Epithelial cell of prostate (primary cell): ENCODE results near the gene SLC41A1.
"Not testable (repeated sequence)": the region's sequence is repeated elsewhere in the genome, so short reads cannot be mapped to it uniquely, and the experiment has no call there.

Experiments used
- DNase-seq: peaks from one replicate; pipeline ENCODE4 v3.0.0-alpha.2; 2011; ENCODE audit warnings: low read depth, low spot score
- H3K27ac ChIP-seq: fragments of 450-650 bp; 2 replicates; pipeline ENCODE4 v1.5.1; 2017; ENCODE audit warnings: mild to moderate bottlenecking

The SLC41A1 gene

DNA sequence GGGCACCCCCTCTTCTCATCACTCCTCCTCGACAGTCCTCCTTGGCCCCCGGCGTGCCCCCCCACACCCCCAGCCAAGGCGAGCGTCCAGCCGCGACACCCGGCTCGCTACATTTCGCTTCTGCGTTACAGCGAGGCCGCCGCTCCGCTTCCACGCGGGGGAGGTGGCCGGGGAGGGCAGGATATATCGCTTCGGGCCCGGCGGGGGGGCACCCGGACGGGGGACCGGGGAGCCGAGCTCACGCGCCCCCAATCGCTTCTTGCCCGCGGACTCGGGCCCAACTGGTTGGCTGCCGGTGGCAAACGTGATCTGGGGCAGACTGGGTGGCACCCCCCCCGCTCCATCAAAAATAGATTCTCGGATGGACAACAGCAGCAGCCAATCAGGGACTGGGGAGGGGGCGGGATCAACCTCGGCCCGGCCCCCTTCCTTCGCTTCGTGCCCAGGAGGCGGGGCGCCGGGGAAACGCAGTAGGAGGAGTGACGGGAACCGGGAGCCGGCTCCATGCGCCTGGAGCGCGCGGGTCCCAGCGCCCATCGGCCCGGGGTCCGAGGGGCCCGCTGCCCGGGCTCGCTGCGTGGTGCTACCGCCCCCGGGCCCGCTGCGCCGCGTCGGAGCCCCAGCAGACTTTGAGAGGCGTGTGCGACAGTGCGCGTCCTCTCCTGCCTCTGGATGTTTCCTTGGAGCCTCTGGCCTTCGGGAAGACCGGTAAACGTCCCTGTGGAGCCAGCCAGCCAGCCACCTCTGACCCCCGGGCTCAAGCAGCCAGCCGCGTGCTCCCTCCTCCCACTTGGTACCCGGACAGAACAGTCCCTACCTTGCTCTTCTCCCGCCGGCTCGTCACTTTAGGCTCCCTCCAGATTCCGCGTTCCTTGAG lies at the start of gene SLC41A1:
Gene SLC41A1 (minus strand): TSS at position 321 of the 877 bp plus-strand sequence. CDS start 2,757 bp downstream, outside the sequence.
- peak; percentile 36 for DNase-seq
- peak within 1 kb of the TSS; percentile 51 for H3K27ac ChIP-seq

DNA sequence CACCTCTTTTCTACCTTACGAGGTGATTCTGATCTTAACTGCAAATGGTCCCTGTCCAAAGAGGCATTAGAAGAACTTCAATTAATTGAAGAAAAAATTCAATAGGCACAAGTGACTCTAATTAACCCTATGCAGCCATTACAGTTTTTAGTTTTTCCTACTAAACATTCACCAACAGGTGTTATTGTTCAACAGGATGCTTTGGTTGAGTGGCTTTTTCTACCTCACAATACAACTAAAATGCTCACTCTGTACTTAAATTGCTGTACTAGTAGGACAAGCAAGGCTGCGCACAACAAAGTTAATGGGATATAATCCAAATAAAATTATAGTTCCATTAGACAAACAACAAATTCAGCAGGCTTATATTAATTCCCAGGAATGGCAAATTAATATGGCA lies 48.5 kb upstream of the SLC41A1 start:
- no peak overlapping the region for H3K27ac ChIP-seq
- DNase-seq, result no peak

DNA sequence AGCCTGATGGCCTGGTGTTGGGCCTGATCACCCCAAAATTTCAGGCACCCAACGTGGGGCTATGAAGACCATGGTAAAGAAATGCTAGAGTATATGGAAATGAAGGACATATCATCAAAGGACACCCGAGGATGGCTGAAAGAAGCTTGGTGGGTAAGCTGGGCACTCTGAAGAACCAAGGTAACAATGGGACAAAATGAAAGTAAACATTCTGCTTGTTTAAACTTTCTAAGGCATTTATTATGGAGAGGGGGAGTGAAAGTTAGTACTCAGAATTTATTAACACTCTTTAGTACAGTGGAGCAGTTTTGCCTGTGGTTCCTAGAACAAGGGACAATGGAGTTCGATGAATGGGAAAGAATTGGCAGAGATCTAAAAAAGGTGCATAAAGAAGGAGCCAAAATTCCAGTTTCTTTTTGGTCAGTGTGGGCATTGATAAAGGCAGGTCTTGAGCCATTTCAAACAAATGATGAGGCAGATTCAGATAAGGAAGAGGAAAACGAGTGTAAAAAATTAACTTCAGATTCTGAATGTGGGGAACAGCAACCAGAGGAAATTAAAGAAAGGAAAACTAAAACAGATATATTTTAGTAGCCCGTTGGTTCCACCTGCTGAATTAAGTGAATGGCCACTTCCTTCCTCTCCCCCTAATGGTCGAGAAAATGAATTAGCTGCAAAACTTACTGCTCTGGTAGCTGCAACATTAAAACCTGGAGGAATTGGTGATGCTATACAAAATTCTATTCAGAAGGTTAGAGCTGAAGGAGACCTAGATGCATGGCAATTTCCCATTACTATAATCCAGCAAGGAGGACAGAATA lies 45.4 kb upstream of the SLC41A1 start:
- H3K27ac ChIP-seq, result no peak overlapping the region
- DNase-seq, result no peak

DNA sequence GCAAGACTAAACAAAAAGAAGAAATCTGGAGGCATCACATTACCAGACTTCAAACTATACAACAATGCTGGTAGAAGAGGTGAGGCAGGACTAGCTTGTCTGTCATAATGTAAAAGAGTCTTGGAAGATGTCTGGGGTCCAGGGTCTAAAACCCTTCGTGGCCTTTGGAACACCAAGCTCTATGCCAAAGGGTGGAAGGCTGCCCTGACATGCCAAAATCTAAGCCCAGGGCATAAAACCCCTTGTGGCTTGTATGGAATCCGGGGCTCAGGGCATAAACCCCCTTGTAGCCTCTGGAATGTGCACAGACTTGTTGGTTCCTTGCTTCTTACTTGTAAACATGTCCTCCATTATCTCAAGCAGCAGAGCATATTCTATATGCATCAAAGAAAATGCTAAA lies 44.5 kb upstream of the SLC41A1 start:
- not testable (repeated sequence) for H3K27ac ChIP-seq, DNase-seq

DNA sequence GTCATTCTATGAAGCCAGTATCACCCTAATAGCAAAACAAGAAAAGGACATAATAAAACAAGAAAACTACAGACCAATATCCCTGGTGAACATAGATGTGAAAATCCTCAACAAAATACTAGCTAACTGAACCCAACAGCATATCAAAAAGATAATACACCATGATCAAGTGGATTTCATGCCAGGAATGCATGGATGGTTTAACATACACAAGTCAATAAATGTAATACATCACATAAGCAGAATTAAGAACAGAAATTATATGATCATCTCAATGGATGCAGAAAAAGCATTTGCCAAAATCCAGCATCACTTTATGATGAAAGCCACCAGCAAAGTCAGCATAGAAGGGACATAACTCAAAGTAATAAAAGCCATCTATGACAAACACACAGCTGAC lies 43.4 kb upstream of the SLC41A1 start:
- no peak for DNase-seq

DNA sequence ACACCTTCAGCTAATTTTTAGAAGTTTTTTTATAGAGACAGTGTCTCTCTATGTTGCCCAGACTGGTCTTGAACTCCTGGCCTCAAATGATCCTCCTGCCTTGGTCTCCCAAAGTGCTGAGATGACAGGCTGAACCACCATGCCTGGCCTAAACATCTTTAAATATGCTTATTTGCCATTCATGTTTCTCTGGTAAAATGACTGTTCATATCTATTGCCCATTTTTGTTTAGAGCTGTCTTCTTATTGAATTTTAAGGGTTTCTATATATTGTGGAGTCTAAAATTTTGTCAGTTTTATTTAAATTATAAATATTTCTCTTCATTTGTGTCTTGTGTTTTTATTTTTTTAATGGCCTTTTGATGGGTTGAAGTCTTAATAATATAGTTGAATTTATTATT lies 40.0 kb upstream of the SLC41A1 start:
- no peak for DNase-seq

More for the DNA sequence above, 43.4 kb upstream of the SLC41A1 start:
- H3K27ac ChIP-seq, result no peak overlapping the region

DNA sequence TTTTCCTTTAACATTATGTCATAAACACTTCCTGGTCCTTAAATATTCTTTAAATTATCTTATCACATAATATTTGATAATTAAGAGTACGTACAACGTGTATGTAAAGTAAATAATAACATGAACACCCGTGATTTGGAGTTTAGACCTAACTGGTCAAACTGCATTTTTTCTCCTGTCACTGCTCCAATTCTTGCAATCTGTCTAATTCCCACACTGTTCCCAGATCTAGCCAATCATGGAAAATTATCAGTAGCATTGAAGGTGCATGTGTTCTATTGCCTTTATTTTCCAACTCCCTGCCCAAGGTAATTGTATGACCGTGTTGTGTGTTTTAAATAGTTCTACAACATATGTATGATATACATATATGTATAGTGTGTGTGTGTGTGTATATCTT lies 39.0 kb upstream of the SLC41A1 start:
- no peak for DNase-seq

More for the DNA sequence above, 40.0 kb upstream of the SLC41A1 start:
- no peak overlapping the region for H3K27ac ChIP-seq

DNA sequence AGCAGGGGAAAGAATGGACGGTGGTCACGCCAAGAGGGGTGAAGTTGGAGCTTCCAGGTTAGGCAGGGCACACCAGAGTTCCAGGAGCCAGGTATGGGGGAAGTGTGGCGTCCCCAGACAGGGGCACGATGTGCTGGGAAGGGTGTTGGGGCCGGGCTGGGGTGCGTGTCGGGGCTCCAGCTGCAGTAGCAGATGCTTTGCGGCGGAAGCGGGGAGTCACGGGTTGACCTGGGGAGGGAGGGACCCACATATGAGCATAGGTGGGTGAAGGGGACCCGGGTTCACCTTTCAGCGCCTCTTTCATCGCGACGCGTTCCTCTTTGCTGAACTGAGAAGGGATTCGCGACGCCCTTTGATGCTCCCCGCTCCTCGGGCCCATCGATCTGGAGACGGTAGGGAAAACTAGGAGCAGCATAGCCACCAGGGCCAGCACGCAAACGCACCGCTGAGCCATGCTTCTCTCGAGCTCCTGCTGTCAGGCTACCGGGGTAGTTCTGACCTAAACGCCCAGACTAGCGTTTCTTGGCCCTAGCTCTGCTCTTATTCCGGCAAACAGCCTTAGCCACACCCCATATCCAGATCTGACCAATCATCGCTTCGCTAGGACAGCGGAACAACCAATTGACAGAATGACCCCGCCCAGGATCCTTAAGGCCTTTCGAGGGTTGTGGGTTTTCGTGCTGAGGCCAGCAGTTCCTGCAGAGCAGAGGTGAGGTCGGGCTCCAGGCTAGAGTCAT lies 36.8 kb upstream of the SLC41A1 start, which contains the start of gene PM20D1:
Gene PM20D1 (minus strand): TSS at position 514 of the 737 bp plus-strand sequence. CDS start 60 bp downstream, at position 454.
- no peak within 1 kb of the TSS for H3K27ac ChIP-seq

More for the DNA sequence above, 39.0 kb upstream of the SLC41A1 start:
- H3K27ac ChIP-seq, result no peak overlapping the region

DNA sequence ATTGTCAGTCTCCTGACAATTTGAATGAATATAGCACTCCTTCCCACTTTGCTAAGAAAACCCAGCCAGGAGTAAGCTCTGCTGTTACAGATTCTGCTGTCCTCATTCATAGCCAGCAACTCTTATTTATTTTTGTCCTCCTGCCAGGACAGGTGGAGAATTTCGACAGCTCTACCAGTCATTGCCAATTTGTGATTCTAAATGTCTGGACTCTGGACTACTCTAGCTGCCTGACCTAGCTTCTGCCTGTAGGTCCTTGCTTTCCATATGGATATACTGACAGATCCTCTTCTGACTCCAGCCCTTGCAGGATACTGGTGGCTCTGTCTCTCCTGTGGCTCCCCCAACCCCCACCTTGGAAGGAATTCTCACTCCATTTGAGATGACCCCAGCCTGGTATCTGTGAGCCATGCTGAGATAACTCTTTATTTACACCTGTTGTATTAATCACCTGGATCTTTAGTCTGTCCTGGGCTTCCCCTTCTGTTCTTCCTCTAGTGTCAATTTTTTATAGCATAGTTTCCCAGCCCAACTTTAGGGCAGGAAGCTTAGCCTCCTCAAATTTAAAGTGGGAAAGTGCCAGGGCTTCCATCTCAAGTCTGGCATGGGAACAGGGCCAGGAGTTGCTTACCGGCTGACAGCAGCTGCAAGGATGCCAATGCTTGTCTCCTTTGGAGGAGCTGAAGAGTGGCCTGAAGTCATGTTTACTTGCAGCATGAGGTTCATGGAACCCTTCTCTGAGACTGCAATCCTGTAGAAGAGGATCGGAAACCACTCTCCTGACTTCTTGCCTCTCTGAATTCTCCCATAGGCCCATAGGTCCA lies 30.2 kb upstream of the SLC41A1 start:
- no peak for DNase-seq
- no peak overlapping the region for H3K27ac ChIP-seq

More for the DNA sequence above, 36.8 kb upstream of the SLC41A1 start, which contains the start of gene PM20D1:
- no peak for DNase-seq

DNA sequence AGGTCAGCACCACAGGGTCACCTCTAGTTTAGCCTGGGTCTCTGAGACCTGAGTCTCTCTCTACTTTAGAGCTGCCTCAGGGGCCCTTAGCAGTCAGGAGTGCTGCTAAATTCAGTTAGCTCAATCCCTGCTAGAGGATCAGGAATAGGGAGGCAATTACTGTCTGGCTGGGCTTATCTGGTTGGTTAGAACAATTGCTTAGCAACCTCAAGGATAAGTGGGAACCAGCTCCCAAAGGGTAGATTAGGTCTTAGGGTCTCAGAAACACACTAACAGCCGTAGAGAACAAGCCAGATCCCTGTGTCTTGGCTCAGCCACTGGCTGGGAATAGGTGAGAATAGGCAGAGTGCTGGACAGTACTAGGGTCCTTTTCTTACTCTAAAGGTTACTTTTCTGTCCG lies 29.2 kb upstream of the SLC41A1 start:
- no peak for DNase-seq
- no peak overlapping the region for H3K27ac ChIP-seq

DNA sequence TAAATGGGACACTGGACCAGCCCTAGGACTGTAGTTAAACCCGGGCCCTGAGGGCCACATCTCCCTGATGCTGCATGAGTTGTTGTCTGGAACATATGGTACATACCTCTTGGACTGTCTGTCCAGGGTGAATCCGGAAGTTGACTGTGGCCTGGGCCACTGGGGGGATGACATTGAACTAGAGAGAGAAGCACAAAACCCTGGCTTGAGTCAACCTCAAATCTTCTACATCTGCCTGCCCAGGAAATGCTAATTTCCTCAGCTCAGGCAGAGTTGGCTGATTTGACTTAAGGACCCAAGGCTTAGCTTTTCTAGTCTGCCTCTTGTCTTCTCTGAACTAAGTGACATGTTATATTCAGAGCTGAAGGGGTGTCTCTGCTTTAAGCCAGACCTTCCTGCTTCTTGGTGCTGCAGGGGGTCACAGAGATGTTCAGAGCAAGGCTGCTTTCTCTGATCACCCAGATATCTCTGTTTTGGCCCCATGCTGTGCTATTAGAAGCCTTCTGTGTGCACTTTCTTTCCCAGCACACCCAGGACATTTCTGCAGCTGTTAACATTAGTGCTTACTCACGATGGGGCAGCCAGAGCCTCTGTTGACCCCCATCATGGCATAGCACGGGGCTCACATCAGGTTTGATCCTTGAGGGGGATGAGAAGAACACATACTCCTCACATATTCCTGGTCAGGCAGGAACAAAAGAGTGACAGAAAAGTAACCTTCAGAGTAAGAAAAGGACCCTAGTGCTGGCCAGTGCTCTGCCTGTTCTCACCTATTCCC lies 27.3 kb upstream of the SLC41A1 start:
- no peak for DNase-seq
- H3K27ac ChIP-seq, result no peak overlapping the region

DNA sequence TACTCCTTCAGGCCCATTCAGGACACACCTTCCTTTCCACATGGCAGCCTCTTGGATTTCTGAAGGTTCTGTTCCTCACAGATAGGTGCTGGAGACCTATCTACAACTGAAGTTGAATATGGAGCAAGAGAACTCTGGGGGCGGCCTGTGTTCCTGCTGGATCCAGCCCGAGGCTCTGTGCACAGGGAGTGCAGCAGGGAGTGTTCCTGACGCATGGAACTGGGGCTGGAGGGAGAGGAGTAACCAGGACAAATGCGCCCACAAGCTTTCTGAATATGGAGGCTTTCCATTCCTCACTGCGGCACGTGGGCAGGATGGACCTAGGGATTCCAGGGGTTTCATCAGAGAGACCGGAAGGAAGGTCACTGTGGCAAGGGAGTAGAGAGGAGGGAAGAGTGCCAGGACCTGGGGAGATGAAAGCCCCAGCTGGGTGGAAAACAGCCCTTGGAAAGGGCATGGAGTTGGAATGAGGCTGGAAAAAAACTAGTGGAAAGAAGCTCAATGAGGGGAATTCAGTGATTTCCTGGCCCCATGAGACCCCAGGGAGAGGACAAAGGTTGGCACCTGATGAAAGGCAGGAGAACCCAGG lies 24.5 kb upstream of the SLC41A1 start:
- H3K27ac ChIP-seq, result no peak overlapping the region
- no peak for DNase-seq

DNA sequence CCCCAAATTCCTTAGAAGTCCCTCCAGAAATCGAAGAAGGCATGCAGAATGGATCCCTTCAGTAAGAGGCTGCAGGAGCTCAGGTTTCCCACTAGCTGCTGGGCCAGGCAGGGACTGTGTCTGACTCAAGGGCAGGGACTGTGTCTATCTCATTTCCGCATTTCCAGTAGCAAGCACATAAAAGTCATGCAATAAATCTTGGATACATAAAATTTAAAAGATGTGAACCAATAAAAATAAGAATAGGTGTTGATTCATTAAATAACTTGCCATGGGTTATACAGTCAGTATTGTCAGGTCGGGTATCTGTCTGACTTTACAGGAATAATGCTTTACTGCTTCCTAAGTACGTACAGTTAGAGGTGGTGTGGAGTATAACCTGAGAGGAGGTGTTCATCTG lies 21.8 kb upstream of the SLC41A1 start:
- peak; percentile 48 for DNase-seq
- no peak overlapping the region for H3K27ac ChIP-seq

DNA sequence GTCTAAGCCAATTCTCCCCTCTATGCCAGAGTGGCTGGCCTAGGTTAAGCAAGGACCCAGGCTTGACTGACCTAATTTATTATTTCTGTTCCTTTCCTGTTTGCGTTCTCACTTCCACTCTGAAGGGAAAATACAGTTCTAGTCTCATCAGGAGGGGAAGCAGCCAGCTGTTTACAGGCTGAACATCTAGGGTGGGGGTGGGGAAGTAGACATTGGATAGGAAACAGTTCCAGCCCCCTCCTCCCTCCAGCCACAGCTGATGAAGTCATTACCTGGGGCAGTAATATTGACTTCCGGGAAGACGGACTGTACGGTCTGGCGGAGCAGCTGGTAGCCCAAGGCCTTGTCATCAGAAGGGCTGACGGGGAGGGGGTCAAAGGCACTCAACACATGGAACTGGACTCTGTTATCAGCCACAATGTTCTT lies 19.3 kb upstream of the SLC41A1 start:
- no peak overlapping the region for H3K27ac ChIP-seq
- no peak for DNase-seq

DNA sequence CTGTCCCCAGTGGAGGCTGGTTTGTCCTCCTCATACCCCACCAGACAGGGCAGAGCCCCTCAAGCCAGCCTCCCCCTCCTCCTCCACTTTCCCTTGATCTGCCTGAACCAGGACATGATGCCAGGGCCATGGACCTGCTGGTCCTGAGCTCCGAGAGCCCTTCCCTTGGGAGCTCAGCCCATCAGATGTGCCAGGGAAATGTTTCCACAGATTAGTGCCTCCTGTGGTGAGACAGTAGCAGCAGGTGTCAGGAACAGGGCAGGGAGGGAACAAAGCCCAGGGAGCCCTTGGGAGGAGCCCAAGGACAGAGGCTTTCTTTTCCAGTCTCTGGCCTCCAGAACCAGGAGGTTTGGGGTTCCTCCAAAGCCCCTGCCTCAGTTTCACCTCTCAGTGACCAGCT lies 14.6 kb upstream of the SLC41A1 start:
- no peak for DNase-seq
- no peak overlapping the region for H3K27ac ChIP-seq

DNA sequence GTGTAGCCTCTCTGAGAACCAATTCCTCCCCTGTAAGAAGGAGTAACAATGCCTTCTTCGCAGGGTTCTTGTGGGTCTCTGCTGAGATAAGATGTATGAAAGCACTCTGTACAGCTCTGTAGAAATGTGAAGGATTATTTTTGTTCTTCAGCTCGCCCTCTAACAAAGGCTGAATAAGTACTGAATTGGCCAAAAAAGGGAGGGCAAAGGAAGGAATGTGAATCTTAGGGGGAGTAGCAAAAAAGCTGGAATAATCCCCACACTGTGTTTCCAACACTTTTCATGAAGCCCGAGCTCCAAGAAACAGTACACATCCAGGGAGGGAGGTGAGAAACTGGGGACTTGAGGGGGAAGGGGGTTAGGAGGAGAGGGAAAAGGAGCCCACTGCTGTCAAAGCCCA lies 14.0 kb upstream of the SLC41A1 start:
- no peak for DNase-seq
- H3K27ac ChIP-seq, result no peak overlapping the region

DNA sequence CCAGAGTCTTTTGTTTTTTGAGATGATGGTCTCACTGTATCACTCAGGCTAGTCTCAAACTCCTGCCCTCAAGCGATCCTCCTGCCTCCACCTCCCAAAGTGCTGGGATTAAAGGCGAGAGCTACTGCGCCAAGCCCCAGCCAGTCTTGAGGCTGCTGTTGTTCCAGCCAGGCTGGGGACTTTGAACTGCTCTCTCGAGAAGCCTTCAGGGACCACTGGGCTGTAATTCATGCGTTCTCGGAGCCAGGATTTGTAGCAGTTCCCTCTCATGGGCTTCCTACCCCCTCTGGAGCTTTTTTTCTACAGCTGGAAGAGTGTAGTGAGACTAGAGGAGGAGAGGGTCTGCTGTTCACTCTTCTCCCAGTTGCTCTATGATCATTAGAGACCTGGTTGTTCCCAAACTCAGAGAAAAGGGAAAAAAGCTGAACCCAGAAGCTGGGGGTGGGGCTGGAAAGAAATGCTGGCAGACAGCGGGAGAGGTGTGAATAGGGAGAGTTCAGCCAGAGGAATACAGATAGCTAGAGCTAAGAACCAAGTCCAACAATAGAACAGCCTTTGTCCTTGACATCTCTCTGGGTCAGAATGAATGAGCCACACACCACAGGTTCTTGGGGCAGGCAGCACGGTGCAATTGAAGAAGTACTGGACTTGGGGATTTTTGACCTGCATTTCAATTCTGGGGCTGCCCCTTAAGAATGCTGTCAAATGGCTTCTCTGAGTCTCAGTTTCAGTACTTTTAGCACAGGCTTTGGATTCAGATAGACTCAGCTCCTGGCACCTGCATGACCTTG lies 13.2 kb upstream of the SLC41A1 start:
- H3K27ac ChIP-seq, result no peak overlapping the region
- DNase-seq, result no peak

DNA sequence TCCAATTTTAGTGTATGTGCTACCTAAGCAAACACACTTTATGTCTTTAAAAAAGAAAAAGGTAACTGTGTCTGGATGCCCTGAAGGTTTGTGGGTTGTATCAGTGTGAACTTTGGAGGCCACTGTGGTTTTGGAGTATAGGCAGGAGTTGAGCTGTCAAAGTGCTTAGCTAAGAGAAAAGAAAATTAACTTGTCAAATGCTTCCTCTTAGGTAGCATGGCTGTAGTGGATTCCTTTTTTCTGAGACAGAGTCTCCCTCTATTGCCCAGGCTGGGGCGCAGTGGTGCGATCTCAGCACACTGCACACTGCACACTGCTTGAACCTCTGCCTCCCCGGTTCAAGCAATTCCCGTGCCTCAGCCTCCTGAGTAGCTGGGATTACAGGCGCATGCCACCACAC lies 11.2 kb upstream of the SLC41A1 start:
- no peak overlapping the region for H3K27ac ChIP-seq
- no peak for DNase-seq
